CD14-positive monocyte (primary cell): ENCODE results near the gene HLA-DRA. TPM values are rescaled to one million over a fixed set of nuclear protein-coding genes. Genes with fewer than 3 reads are reported as not detected.

Source experiments
- DNase-seq, 3 donors: peaks; one replicate each; pipeline ENCODE4 v3.0.0-alpha.2; 2011 to 2022
- H2AFZ ChIP-seq: 2 replicates; pipeline ENCODE4 v1.6.0; 2012; ENCODE audit warnings: mild to moderate bottlenecking, low read depth, low read length, inconsistent platforms; ENCODE audit not compliant: insufficient read depth, poor library complexity, severe bottlenecking
- H3K27ac ChIP-seq, 2 donors: 1 replicate in 1 of 2; 2 replicates in 1 of 2; pipeline ENCODE4 v1.5.1; 2012 to 2013; ENCODE audit warnings: low read length in 2 of 2, control low read depth in 1 of 2, inconsistent platforms in 1 of 2, low read depth in 1 of 2, mild to moderate bottlenecking in 1 of 2
- H3K27me3 ChIP-seq, 2 donors: one replicate each; pipeline versions ENCODE4 v1.6.0 to v1.6.1; 2011 to 2013; ENCODE audit warnings: low read length in 2 of 2; ENCODE audit not compliant: control insufficient read depth in 2 of 2, insufficient read depth in 2 of 2
- H3K36me3 ChIP-seq, 2 donors: replicated peaks in 1 of 2; 1 replicate in 1 of 2; 2 replicates in 1 of 2; pipeline versions ENCODE4 v1.5.1 to v1.6.1; 2012 to 2013; ENCODE audit warnings: low read length in 2 of 2, control low read depth in 1 of 2, inconsistent platforms in 1 of 2, mild to moderate bottlenecking in 1 of 2; ENCODE audit not compliant: insufficient read depth in 2 of 2, control insufficient read depth in 1 of 2
- H3K4me1 ChIP-seq, 2 donors: 1 replicate in 1 of 2; 2 replicates in 1 of 2; pipeline versions ENCODE4 v1.5.1 to v1.6.1; 2012 to 2013; ENCODE audit warnings: low read length in 2 of 2, control low read depth in 1 of 2, inconsistent platforms in 1 of 2, mild to moderate bottlenecking in 1 of 2, moderate library complexity in 1 of 2; ENCODE audit not compliant: insufficient read depth in 2 of 2, control insufficient read depth in 1 of 2
- H3K4me2 ChIP-seq: replicated peaks from 2 replicates; pipeline ENCODE3; 2012; ENCODE audit warnings: low read length, moderate library complexity, mild to moderate bottlenecking; ENCODE audit not compliant: poor library complexity, severe bottlenecking; ENCODE audit errors: extremely low read depth
- H3K4me3 ChIP-seq, 3 experiments: fragments of 200-600 bp in 1 of 3; sonication (generic) in 1 of 3; replicated peaks in 1 of 3; 1 replicate in 2 of 3; 2 replicates in 1 of 3; pipeline ENCODE4 v1.5.1; 2011 to 2013; ENCODE audit warnings: low read length in 3 of 3, mild to moderate bottlenecking in 3 of 3, control low read depth in 2 of 3, low read depth in 2 of 3, inconsistent platforms in 1 of 3, moderate library complexity in 1 of 3
- H3K79me2 ChIP-seq: 2 replicates; pipeline ENCODE4 v1.6.0; 2012; ENCODE audit warnings: mild to moderate bottlenecking, control low read depth, inconsistent platforms, low read length, moderate library complexity; ENCODE audit not compliant: insufficient read depth
- H3K9ac ChIP-seq: 2 replicates; pipeline ENCODE4 v1.6.0; 2017; ENCODE audit warnings: low read length, mild to moderate bottlenecking; ENCODE audit not compliant: insufficient read depth, poor library complexity, severe bottlenecking
- H3K9me3 ChIP-seq, 2 donors: replicated peaks in 1 of 2; 1 replicate in 1 of 2; 2 replicates in 1 of 2; pipeline versions ENCODE4 v1.5.1 to v1.6.1; 2012 to 2013; ENCODE audit warnings: low read length in 2 of 2, control low read depth in 1 of 2; ENCODE audit not compliant: control insufficient read depth in 1 of 2, insufficient read depth in 1 of 2
- H4K20me1 ChIP-seq: 2 replicates; pipeline ENCODE4 v1.6.0; 2012; ENCODE audit warnings: mild to moderate bottlenecking, low read length, control low read depth, moderate library complexity; ENCODE audit not compliant: insufficient read depth
- H3K27ac Mint-ChIP-seq, 7 donors: one replicate each; pipeline ENCODE4 v1.8.0; 2020; ENCODE audit warnings: mild to moderate bottlenecking in 7 of 7, mixed read lengths in 7 of 7, moderate library complexity in 6 of 7, inconsistent platforms in 2 of 7
- H3K27me3 Mint-ChIP-seq, 3 donors: one replicate each; pipeline ENCODE4 v1.8.0; 2021 to 2022; ENCODE audit warnings: low read depth in 3 of 3, mild to moderate bottlenecking in 3 of 3, mixed read lengths in 3 of 3, moderate library complexity in 3 of 3, inconsistent platforms in 1 of 3
- H3K36me3 Mint-ChIP-seq, 2 donors: one replicate each; pipeline ENCODE4 v1.8.0; 2020; ENCODE audit warnings: mixed read lengths in 2 of 2, inconsistent platforms in 1 of 2, mild to moderate bottlenecking in 1 of 2
- H3K4me1 Mint-ChIP-seq: one replicate; pipeline ENCODE4 v1.8.0; 2020; ENCODE audit warnings: mild to moderate bottlenecking, mixed read lengths
- H3K4me3 Mint-ChIP-seq, 2 donors: one replicate each; pipeline ENCODE4 v1.8.0; 2020; ENCODE audit warnings: mild to moderate bottlenecking in 2 of 2, mixed read lengths in 2 of 2, moderate library complexity in 1 of 2
- H3K9me3 Mint-ChIP-seq, 7 donors: one replicate each; pipeline ENCODE4 v1.8.0; 2020 to 2022; ENCODE audit warnings: mixed read lengths in 7 of 7, mild to moderate bottlenecking in 6 of 7, moderate library complexity in 6 of 7, inconsistent platforms in 2 of 7
- CTCF ChIP-seq: fragments of 200-600 bp; IDR thresholded peaks from one replicate; pipeline ENCODE4 v1.8.0; 2022; ENCODE audit warnings: antibody characterized with exemption, mild to moderate bottlenecking
- WGBS: methylation state at CpG from one replicate; pipeline ENCODE4 v1.1.5; 2013; ENCODE audit warnings: missing lambda C conversion rate; ENCODE audit not compliant: insufficient coverage; 5-methylcytosine and 5-hydroxymethylcytosine counted together
- intact Hi-C, 2 donors: fragments of 100-400 bp; cut with micrococcal nuclease; formaldehyde crosslinking; loops; one replicate each; pipeline versions ENCODE4 v1.15.0 to v1.15.1; 2023
- polyA plus RNA-seq, 3 donors: library from polyadenylated mRNA; depleted of rRNA in 1 of 3; unstranded in 2 of 3; stranded (reverse) in 1 of 3; fragments of 300-500 nt in 2 of 3; fragments of >200 nt in 1 of 3; fragmentation: Illumina TruSeq in 2 of 3; gene quantifications; 1 replicate in 2 of 3; 2 replicates in 1 of 3; pipeline ENCODE4 v1.2.3, GENCODE V29; 2012 to 2021

Gene HLA-DRA
- polyA plus RNA-seq, 3 donors: 4,194 to 5,181 (median 4,943) TPM

GRCh38 chr6:32459781-32460424 lies 20.2 kb downstream of the HLA-DRA start:
- TF ChIP-seq CTCF: no peak
- Mint-ChIP-seq H3K27me3 (peaks cover 15 to 35% (median 17%) of the 10 kb centered on the region in 3 donors), H3K27ac (no peak overlapping the region), H3K9me3 (peaks cover 0 to 9% (median 3%) of the 10 kb centered on the region in 7 donors), H3K4me1 (peaks cover 15% of the 10 kb centered on the region), H3K36me3 (no peaks in the 10 kb centered on the region), H3K4me3 (peak overlapping the region; percentile 67 to 89)
- H3K4me3 ChIP-seq: peak overlapping the region in 2 of 3 experiments; percentile 37 to 55
- no peak overlapping the region for H3K27ac ChIP-seq
- no peaks in the 10 kb centered on the region for H3K79me2 ChIP-seq
- no peaks in the 10 kb centered on the region for H4K20me1 ChIP-seq
- no peak overlapping the region for H3K9ac ChIP-seq
- peaks cover 0 to 4% of the 10 kb centered on the region in 2 donors for H3K4me1 ChIP-seq
- peak overlapping the region; percentile 26 for H2AFZ ChIP-seq
- H3K4me2 ChIP-seq: peak overlapping the region; percentile 54
- H3K9me3 ChIP-seq: no peaks in the 10 kb centered on the region
- 52% methylated on average over 28 of the region's 29 CpGs for WGBS
- no peak for DNase-seq
- intact Hi-C loops: no loop called here
- H3K36me3 ChIP-seq: no peaks in the 10 kb centered on the region
- H3K27me3 ChIP-seq: peaks cover 9 to 10% of the 10 kb centered on the region in 2 donors

GRCh38 chr6:32460528-32460927 lies 20.8 kb downstream of the HLA-DRA start:
- Mint-ChIP-seq H3K27me3 (peaks cover 17 to 35% (median 17%) of the 10 kb centered on the region in 3 donors), H3K9me3 (peaks cover 2 to 11% (median 5%) of the 10 kb centered on the region in 7 donors), H3K36me3 (no peaks in the 10 kb centered on the region), H3K4me3 (peak overlapping the region; percentile 2 to 89), H3K4me1 (peaks cover 16% of the 10 kb centered on the region), H3K27ac (no peak overlapping the region)
- Histone ChIP-seq H3K4me2 (peak overlapping the region; percentile 54), H3K9ac (no peak overlapping the region), H3K4me3 (no peak overlapping the region), H3K27ac (no peak overlapping the region), H4K20me1 (no peaks in the 10 kb centered on the region), H3K9me3 (no peaks in the 10 kb centered on the region), H3K36me3 (no peaks in the 10 kb centered on the region), H3K27me3 (peaks cover 9 to 10% of the 10 kb centered on the region in 2 donors), H3K79me2 (no peaks in the 10 kb centered on the region), H2AFZ (peak overlapping the region; percentile 26), H3K4me1 (peaks cover 0 to 4% of the 10 kb centered on the region in 2 donors)
- TF ChIP-seq CTCF: no peak
- DNase-seq: no peak
- no CpG with 5 or more reads among the region's 4 CpGs for WGBS
- intact Hi-C loops: no loop called here
